GM23338 (cell line): Measurements from ENCODE around the gene TMEM92. TPM values are rescaled to one million over a fixed set of nuclear protein-coding genes. Genes with fewer than 3 reads are reported as not detected.

Source experiments
- ATAC-seq: fragments of 200-7000 bp; cut with Tn5 transposase; 3 replicates; pipeline ENCODE4 v1.9.1; 2020
- DNase-seq: peaks from one replicate; pipeline ENCODE4 v3.0.0-alpha.2; 2015; ENCODE audit warnings: low spot score
- H2AFZ ChIP-seq: fragments of 200-600 bp; sonication (generic); 2 replicates; pipeline ENCODE4 v1.8.0; 2016; ENCODE audit warnings: antibody characterized with exemption, mild to moderate bottlenecking, moderate library complexity
- H3F3A ChIP-seq: fragments of 200-600 bp; sonication (generic); replicated peaks from 2 replicates; pipeline ENCODE4 v1.8.0; 2017; ENCODE audit warnings: antibody characterized with exemption, mixed run types, low read depth
- H3K27ac ChIP-seq: fragments of 200-600 bp; sonication (generic); 2 replicates; pipeline ENCODE4 v1.6.1; 2016; ENCODE audit warnings: low read depth
- H3K27me3 ChIP-seq: fragments of 200-600 bp; sonication (generic); 2 replicates; pipeline ENCODE4 v1.8.0; 2016; ENCODE audit warnings: mild to moderate bottlenecking, mixed run types, moderate library complexity; ENCODE audit not compliant: insufficient read depth
- H3K36me3 ChIP-seq: fragments of 200-600 bp; sonication (generic); 2 replicates; pipeline ENCODE4 v1.8.0; 2016; ENCODE audit warnings: mild to moderate bottlenecking; ENCODE audit not compliant: insufficient read depth
- H3K4me1 ChIP-seq: fragments of 200-600 bp; sonication (generic); 2 replicates; pipeline ENCODE4 v1.8.0; 2016; ENCODE audit warnings: mild to moderate bottlenecking, moderate library complexity; ENCODE audit not compliant: insufficient read depth
- H3K4me2 ChIP-seq: fragments of 200-600 bp; sonication (generic); 2 replicates; pipeline ENCODE4 v1.7.1; 2017; ENCODE audit warnings: mixed run types
- H3K4me3 ChIP-seq: fragments of 200-600 bp; sonication (generic); 2 replicates; pipeline ENCODE4 v1.6.1; 2016; ENCODE audit warnings: mixed run types
- H3K79me2 ChIP-seq: fragments of 200-600 bp; sonication (generic); replicated peaks from 2 replicates; pipeline ENCODE4 v1.8.0; 2017; ENCODE audit warnings: mild to moderate bottlenecking; ENCODE audit not compliant: insufficient read depth
- H3K9me2 ChIP-seq: fragments of 200-600 bp; sonication (generic); 2 replicates; pipeline ENCODE4 v1.8.0; 2017; ENCODE audit not compliant: insufficient read depth
- H4K20me1 ChIP-seq: fragments of 200-600 bp; sonication (generic); replicated peaks from 2 replicates; pipeline ENCODE4 v1.8.0; 2017; ENCODE audit warnings: mild to moderate bottlenecking; ENCODE audit not compliant: insufficient read depth
- H3K27ac Mint-ChIP-seq: 2 replicates; pipeline ENCODE4 v1.8.0; 2020; ENCODE audit warnings: inconsistent platforms, mild to moderate bottlenecking, moderate library complexity, mixed read lengths
- H3K27me3 Mint-ChIP-seq: 3 replicates; pipeline ENCODE4 v1.8.0; 2022; ENCODE audit warnings: low read depth, mild to moderate bottlenecking, moderate library complexity, mixed read lengths, inconsistent platforms; ENCODE audit not compliant: insufficient read depth, poor library complexity
- H3K36me3 Mint-ChIP-seq: 3 replicates; pipeline ENCODE4 v1.8.0; 2021; ENCODE audit warnings: low read depth, mild to moderate bottlenecking, inconsistent platforms, moderate library complexity, mixed read lengths
- H3K4me1 Mint-ChIP-seq: 3 replicates; pipeline ENCODE4 v1.8.0; 2020; ENCODE audit warnings: mild to moderate bottlenecking, inconsistent platforms, mixed read lengths
- H3K4me3 Mint-ChIP-seq: 3 replicates; pipeline ENCODE4 v1.8.0; 2021; ENCODE audit warnings: moderate library complexity, mild to moderate bottlenecking, inconsistent platforms, mixed read lengths
- H3K9me3 Mint-ChIP-seq: 3 replicates; pipeline ENCODE4 v1.8.0; 2020; ENCODE audit warnings: moderate library complexity, mild to moderate bottlenecking, inconsistent platforms, mixed read lengths
- CREB1 ChIP-seq: fragments of 250-450 bp; sonication (Bioruptor Pico); IDR thresholded peaks from 2 replicates; pipeline ENCODE4 v1.5.0; 2020; ENCODE audit warnings: low read depth, mild to moderate bottlenecking, moderate library complexity
- ETS1 ChIP-seq: IDR thresholded peaks from 2 replicates; pipeline ENCODE4 v1.6.1; 2016; ENCODE audit warnings: antibody characterized with exemption
- EZH2 ChIP-seq: fragments of 200-600 bp; sonication (generic); IDR thresholded peaks from one replicate; pipeline ENCODE4 v1.8.0; 2017; ENCODE audit warnings: antibody characterized with exemption, mild to moderate bottlenecking, low read depth; ENCODE audit not compliant: unreplicated experiment
- NANOG ChIP-seq: IDR thresholded peaks from 2 replicates; pipeline ENCODE4 v1.6.1; 2016; ENCODE audit warnings: antibody characterized with exemption, borderline replicate concordance
- REST ChIP-seq: IDR thresholded peaks from one replicate; pipeline ENCODE4 v1.6.1; 2018; ENCODE audit warnings: antibody characterized with exemption; ENCODE audit not compliant: unreplicated experiment
- STAT1 ChIP-seq: IDR thresholded peaks from one replicate; pipeline ENCODE4 v1.6.1; 2016; ENCODE audit warnings: antibody characterized with exemption; ENCODE audit not compliant: unreplicated experiment
- ZNF114 ChIP-seq: fragments of 250-450 bp; sonication (Bioruptor Pico); IDR thresholded peaks from 2 replicates; pipeline ENCODE4 v1.5.0; 2020; ENCODE audit warnings: mild to moderate bottlenecking, moderate library complexity
- ZNF331 ChIP-seq: fragments of 250-450 bp; sonication (Bioruptor Pico); IDR thresholded peaks from 2 replicates; pipeline ENCODE4 v1.5.0; 2020; ENCODE audit warnings: low read depth, mild to moderate bottlenecking, moderate library complexity
- polyA plus RNA-seq: library from polyadenylated mRNA; unstranded; fragments of >200 nt; fragmentation: Nextera tagmentation; extraction: Ambion mirVana; gene quantifications from 2 replicates; pipeline ENCODE4 v1.2.1, GENCODE V29; 2016
- total RNA-seq: library from RNA; depleted of rRNA; stranded (reverse); fragments of >200 nt; shearing (Covaris generic); gene quantifications from 2 replicates; pipeline ENCODE4 v1.2.3, GENCODE V29; 2014

The TMEM92 gene
- total and polyA plus RNA-seq, 2 experiments from 2014 or later, result 9.7 to 18.4 TPM

GRCh38 chr17:50265212-50265611, 9.1 kb upstream of the TMEM92 start:
- H3K4me3 Mint-ChIP-seq, result no peak overlapping the region
- no peak overlapping the region for H3K4me3 ChIP-seq
- TF ChIP-seq ZNF114, result no peak
- no peak for TF ChIP-seq ETS1
- TF ChIP-seq STAT1, result no peak
- TF ChIP-seq EZH2, result no peak
- no peak for TF ChIP-seq NANOG
- no peak for ATAC-seq
- H3K9me3 Mint-ChIP-seq, result no peaks in the 10 kb centered on the region; the same call in 2 of the 3 replicates
- DNase-seq, result no peak
- no peak overlapping the region for H3K27ac ChIP-seq
- H3K27me3 ChIP-seq, result no peaks in the 10 kb centered on the region
- no peak overlapping the region for H3K4me2 ChIP-seq
- H2AFZ ChIP-seq, result no peak overlapping the region
- H3K27me3 Mint-ChIP-seq, result peaks cover 17% of the 10 kb centered on the region
- H4K20me1 ChIP-seq, result no peaks in the 10 kb centered on the region
- H3K4me1 Mint-ChIP-seq, result peaks cover 41% of the 10 kb centered on the region
- H3K36me3 ChIP-seq, result no peaks in the 10 kb centered on the region
- H3K9me2 ChIP-seq, result no peaks in the 10 kb centered on the region
- no peaks in the 10 kb centered on the region for H3K79me2 ChIP-seq
- no peaks in the 10 kb centered on the region for H3K36me3 Mint-ChIP-seq
- peaks cover 17% of the 10 kb centered on the region; the same call in 1 of the 2 replicates for H3K4me1 ChIP-seq
- no peaks in the 10 kb centered on the region for H3F3A ChIP-seq
- H3K27ac Mint-ChIP-seq, result no peak overlapping the region

- peaks cover 46% of the 10 kb centered on the region for H3K4me1 Mint-ChIP-seq
Observed at GRCh38 chr17:50265690-50266315, 8.5 kb upstream of the TMEM92 start.

More at GRCh38 chr17:50265690-50266315, 8.5 kb upstream of the TMEM92 start:
- Mint-ChIP-seq H3K36me3 (no peaks in the 10 kb centered on the region), H3K27me3 (peaks cover 17% of the 10 kb centered on the region), H3K27ac (no peak overlapping the region), H3K9me3 (no peaks in the 10 kb centered on the region; the same call in 2 of the 3 replicates), H3K4me3 (no peak overlapping the region; the same call in 2 of the 3 replicates)
- no peak for DNase-seq
- H3F3A ChIP-seq, result no peaks in the 10 kb centered on the region
- TF ChIP-seq REST, result no peak
- no peak for TF ChIP-seq ZNF114
- TF ChIP-seq ZNF331 (CRISPR knock-in tag), result no peak
- no peak for TF ChIP-seq NANOG
- TF ChIP-seq CREB1 (CRISPR knock-in tag), result no peak
- no peak for TF ChIP-seq ETS1
- H3K4me2 ChIP-seq, result no peak overlapping the region
- H3K27ac ChIP-seq, result no peak overlapping the region
- no peaks in the 10 kb centered on the region for H3K9me2 ChIP-seq
- H3K36me3 ChIP-seq, result no peaks in the 10 kb centered on the region
- no peaks in the 10 kb centered on the region for H3K27me3 ChIP-seq
- H3K4me1 ChIP-seq, result peaks cover 23% of the 10 kb centered on the region; the same call in 1 of the 2 replicates
- no peak for ATAC-seq
- H3K79me2 ChIP-seq, result no peaks in the 10 kb centered on the region
- no peak overlapping the region for H2AFZ ChIP-seq
- no peak overlapping the region for H3K4me3 ChIP-seq
- H4K20me1 ChIP-seq, result no peaks in the 10 kb centered on the region
